Left kidney (tissue), 2 donors: ENCODE data around the gene PARP3. TPM values are rescaled to one million over a fixed set of nuclear protein-coding genes. Genes with fewer than 3 reads are reported as not detected.

ENCODE experiments used
- DNase-seq: peaks from one replicate; pipeline ENCODE4 v3.0.0-alpha.2; 2013
- polyA plus RNA-seq: library from polyadenylated mRNA; unstranded; fragments of 120-200 nt; gene quantifications from one replicate; pipeline ENCODE4 v1.2.1, GENCODE V29; 2013; ENCODE audit not compliant: insufficient read length

Gene PARP3
- polyA plus RNA-seq, 1 donor, result 18.0 TPM

- no peak for DNase-seq
Observed at GRCh38 chr3:51933471-51934138, 8.6 kb upstream of the PARP3 start.

DNA sequence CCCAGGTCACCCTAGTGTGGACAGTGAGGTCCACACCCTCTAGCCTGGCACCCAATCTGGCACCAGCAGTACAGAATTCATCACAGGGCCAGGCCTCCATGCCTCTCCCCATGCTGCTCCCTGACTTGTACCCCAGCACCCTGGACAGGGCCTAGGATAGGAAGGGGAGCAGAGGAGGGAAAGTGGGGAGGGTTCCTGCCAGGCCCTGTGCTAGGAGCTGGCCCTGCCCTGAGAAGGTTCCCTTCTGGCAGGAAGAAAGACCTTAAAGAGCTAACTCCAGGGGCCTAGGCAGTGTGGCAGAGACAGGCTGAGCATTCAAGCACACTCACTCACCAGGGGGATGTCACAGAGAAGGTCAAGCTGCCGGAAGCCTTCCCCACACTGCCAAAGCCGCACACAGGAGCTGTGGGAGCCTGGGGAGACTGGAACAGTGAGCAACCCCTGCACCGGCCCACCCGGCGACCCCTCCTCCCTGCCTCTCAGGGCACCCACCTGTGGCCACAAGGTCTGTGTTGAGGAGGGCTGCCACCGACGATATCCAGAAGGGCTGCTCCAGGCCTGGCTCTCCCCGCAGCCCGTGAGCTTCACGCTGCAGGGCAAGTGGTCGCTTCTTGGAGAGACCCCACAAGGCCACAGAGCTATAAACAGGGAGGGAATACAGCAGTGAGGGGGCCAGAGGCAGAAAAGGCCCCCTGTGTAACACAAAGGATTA is 7.9 kb upstream of the PARP3 start:
- no peak for DNase-seq

DNA sequence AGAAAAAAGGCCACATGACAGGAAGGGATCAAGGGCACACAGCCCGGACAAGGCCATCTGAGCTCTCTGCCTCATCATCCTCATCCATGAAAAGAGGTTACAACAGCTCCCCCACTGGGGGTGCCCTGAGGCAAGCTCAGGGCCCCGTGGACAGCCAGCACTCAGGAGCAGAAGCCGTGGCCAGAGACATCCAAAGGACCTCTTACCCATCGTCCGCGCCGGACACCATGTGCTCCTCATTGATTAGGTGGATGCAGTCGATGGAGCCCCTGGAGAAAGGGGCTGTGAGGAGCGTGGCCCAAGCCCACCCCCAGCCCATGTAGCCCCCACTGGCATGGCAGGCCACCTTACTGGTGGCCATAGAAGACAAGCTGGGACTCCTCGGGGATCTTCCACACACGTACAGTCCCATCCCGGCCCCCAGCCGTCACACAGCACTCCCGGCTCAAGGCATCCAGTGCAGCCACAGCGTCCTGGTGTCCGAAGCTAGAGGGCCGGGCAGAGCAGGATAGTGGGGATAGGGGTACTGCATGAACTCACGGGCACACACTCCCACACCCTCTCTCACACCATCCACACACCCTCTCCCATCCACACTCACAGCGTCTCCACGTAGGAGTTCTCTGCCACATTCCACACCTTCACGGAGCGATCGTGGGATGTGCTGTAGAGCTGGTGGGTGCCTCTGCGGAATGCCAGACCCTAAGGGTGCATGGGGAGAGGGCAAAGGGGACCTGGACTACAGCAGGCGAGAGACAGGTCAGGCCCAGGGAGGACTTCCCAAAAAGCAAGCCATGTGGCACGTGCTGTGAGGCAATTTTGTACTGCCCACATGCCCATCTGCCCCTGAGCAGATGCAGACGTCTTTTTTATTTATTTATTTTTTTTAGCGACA is 6.9 kb upstream of the PARP3 start:
- DNase-seq, result no peak

- no peak for DNase-seq
Observed at GRCh38 chr3:51935886-51936755, 6.0 kb upstream of the PARP3 start.

DNA sequence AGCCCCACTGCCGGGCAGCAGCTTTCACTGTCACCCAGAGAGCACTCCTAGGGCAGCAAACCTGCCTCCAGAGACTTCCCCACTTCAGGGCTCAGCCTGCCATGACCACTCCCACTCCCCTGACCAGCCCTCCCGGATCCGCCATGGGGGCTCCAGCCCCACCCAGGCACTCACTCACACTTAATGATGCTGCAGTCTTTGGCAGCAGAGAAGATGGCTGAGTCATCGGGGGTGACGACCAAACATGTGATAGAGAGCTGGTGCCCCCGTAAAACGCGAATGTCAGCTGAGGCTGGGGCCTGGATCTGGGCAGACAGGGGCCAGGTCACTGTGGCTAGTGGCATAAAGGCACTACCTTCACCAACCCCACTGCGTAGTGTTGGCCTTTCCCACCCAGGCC is 5.1 kb upstream of the PARP3 start:
- no peak for DNase-seq

DNA sequence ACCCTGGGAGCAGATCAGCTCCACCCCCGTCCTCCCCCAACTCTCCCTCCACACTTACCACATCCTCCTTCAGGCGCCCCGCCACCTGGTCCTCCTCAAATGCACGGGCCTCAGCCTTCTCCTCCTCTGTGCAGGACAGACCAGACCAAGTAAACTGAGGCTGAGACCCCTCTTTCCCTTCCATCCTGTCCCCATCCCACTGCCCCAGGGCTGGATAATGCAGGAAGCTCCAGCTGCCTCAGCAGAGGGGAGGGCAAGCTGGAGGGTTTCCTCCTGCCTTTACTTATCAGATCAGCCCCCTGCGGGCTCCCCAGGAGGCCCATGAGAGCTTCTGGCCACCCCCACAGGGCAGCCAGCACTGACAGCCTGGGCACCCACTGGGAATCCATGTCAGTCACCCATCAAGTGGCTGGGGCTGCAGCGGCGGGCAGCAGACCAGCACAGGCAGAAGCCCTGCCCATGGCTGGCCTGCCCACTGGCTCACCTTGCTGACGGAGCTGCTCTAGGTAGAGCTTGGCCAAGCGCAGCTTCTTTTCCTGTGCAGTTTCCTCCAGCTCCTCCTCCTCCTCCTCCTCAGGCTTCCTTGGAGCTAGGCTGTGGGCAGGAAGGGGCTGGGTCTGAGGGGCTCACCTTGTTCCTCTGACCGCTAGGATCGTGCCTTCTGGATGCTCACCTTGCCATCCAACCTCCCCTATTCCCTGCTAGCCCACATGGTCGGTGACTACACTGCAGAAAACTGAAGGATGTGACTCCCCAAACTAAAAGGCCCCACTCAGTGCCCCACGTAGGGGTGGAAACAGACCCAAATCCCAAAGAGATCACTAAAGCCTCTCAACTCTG is 4.3 kb upstream of the PARP3 start:
- DNase-seq, result no peak

GRCh38 chr3:51938780-51939425 is 3.3 kb upstream of the PARP3 start:
- DNase-seq, result no peak

- no peak for DNase-seq
Observed at GRCh38 chr3:51940648-51941462, 1.3 kb upstream of the PARP3 start.

GRCh38 chr3:51941463-51941797 is 733 bp upstream of the PARP3 start:
- DNase-seq, result no peak

DNA sequence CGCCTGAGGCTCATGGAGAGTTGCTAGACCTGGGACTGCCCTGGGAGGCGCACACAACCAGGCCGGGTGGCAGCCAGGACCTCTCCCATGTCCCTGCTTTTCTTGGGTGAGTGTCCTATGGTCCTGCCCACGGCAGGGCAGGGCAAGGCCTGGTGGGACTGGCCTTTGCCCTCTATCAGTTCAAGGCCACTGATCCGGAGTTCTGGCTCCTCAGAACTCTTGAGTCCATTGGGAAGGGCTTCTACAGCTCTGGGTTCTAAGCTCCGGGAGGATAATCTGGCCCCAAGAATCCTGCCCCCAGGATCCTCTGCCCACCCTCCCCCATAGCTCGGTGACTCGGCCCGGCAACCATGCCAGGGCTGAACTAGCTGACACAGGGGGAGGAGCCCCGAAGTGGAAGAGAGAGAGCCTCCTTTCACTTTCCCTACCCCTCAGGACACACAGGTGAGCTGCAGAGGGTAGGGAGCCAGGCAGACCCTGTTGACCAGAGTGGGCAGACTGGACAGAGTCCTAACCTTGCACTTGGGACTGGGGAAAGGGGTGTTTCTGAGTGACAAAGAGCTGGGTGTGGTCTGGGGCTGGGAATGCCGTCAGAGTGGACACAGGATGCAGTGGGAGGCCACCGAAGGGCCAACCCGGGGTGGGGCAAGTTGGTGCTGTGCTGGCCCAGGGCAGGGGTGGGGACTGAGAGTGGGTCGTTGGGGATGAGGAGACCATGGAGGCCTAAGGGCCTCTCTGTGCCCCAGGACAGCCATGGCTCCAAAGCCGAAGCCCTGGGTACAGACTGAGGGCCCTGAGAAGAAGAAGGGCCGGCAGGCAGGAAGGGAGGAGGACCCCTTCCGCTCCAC is 664 bp downstream of the PARP3 start:
- no peak for DNase-seq

- DNase-seq, result no peak
Observed at GRCh38 chr3:51943451-51944391, 1.6 kb downstream of the PARP3 start.

- DNase-seq, result no peak
Observed at GRCh38 chr3:51944451-51945021, 2.4 kb downstream of the PARP3 start.

DNA sequence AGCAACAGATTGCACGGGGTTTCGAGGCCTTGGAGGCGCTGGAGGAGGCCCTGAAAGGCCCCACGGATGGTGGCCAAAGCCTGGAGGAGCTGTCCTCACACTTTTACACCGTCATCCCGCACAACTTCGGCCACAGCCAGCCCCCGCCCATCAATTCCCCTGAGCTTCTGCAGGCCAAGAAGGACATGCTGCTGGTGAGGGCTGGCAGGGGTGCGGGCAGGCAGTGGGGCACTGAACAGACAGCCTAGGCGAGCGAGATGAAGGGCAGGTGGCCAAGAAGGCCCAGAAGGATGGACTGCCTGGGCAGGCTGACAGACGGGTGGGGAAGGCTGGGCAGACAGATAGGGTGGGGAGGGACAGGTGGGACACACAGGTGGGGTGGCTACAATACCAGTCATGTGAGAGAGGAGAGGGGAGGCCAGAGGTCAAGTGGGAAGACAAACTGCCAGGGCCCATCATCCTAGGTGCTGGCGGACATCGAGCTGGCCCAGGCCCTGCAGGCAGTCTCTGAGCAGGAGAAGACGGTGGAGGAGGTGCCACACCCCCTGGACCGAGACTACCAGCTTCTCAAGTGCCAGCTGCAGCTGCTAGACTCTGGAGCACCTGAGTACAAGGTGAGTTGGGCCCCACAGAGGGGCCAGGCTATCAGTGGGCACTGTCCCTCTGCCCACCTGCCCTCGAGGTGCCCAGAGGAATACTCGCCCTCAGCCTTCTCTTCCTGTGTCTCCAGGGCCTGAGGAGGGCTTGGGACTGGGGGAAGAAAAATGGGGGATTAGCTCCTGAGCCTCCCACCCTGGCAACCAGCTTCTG is 3.1 kb downstream of the PARP3 start:
- DNase-seq, result no peak

DNA sequence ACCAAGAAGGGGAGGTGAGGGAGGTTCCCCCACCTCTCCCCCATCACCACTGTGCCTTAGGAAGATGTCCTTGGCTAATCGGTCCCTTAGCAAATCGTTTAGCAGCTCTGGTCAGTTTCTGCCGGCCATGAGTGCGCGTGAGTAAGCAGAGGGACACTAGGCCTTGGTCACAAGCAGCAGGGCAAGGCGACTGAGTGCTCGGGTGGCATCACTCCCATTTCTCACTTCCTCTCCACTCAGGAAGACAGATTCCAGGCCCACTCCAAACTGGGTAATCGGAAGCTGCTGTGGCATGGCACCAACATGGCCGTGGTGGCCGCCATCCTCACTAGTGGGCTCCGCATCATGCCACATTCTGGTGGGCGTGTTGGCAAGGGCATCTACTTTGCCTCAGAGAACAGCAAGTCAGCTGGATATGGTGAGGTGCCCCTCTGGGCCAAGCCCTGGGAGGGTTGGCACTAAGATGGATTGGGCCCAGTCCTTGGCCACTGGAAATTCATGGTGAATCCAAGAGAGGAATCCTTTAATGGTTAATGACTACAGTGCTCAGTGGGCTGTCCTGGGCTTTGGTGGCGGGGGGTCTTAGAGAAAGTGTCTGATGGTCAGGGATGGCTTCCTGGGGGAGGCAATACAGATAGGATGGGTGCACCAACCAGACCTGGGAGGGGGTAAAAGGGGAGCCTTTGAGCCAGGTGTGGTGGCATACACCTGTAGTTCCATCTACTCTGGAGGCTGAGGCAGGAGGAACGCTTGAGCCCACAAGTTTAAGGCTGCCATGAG is 4.0 kb downstream of the PARP3 start:
- no peak for DNase-seq

DNA sequence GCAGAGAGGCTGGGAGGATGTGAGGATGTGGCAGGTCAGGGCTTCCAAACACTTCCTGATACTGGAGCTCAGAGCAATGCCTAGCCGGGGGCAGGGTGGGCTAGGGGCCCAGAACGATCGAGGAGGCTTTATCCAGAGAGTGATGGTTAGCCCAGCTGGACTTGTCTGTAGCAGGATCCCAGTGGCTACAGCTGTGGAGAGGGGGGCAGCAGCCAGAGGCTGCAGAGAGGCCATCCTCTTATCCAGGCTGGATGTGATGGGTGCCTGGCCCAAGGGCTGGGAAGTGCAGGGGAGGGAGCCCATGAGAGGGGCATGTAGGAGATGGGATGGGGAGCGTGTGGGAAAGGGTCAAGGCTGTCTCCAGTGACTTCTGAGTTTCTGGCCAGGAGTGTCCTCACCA is 4.6 kb downstream of the PARP3 start:
- no peak for DNase-seq
